ENCODE measurements around the gene ZFP36L1. TPM values are rescaled to one million over a fixed set of nuclear protein-coding genes. Genes with fewer than 3 reads are reported as not detected.
"Not testable (repeated sequence)": the region's sequence is repeated elsewhere in the genome, so short reads cannot be mapped to it uniquely, and the experiment has no call there.

The ZFP36L1 gene
- total RNA-seq, 2 donors from 2014 or later = 66.6 to 276 TPM

DNA sequence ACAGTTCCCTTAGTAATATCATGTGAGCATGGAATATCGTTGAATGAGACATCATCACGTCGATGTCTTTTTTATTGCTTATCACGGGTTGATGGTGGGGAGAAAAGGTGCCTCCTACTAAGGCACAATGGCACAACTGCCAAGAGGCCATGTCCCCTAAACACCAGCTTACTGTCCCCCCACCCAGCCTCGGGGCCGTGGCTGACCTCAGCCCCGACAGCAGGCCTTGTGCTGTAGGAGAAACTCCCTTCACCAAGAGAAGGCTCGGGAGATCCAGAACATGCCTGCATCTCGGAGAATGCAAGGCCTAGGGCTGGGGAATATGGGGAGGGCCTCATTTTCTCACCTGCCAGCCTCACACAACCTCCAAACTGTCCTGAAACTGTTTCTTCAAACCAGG lies 22.8 kb downstream of the ZFP36L1 start:
- no peak overlapping the region for H3K4me3 ChIP-seq
- TF ChIP-seq CTCF (IDR thresholded peaks at IDR 0.05) = no peak
- no peak overlapping the region for H3K27ac ChIP-seq
- no peaks in the 10 kb centered on the region for H3K27me3 ChIP-seq
- H3K4me1 ChIP-seq = peaks cover 0 to 28% of the 10 kb centered on the region in 2 donors
- H3K36me3 ChIP-seq = no peaks in the 10 kb centered on the region
- peaks cover 0 to 5% of the 10 kb centered on the region in 2 donors for H3K9me3 ChIP-seq
- DNase-seq (ENCODE audit: low spot score) = no peak

- H3K27me3 ChIP-seq = no peaks in the 10 kb centered on the region
- TF ChIP-seq CTCF (IDR thresholded peaks at IDR 0.05) = no peak
- no peak overlapping the region for H3K27ac ChIP-seq
- H3K36me3 ChIP-seq = no peaks in the 10 kb centered on the region
- peaks cover 0 to 33% of the 10 kb centered on the region in 2 donors for H3K4me1 ChIP-seq
- no peak for DNase-seq (ENCODE audit: low spot score)
- no peak overlapping the region for H3K4me3 ChIP-seq
- H3K9me3 ChIP-seq = no peaks in the 10 kb centered on the region
These were observed 24.6 kb downstream of the ZFP36L1 start for GRCh38 chr14:68768316-68768715.

GRCh38 chr14:68767248-68767645 lies 25.6 kb downstream of the ZFP36L1 start:
- no peaks in the 10 kb centered on the region for H3K36me3 ChIP-seq
- no peaks in the 10 kb centered on the region for H3K9me3 ChIP-seq
- H3K27me3 ChIP-seq = no peaks in the 10 kb centered on the region
- H3K4me1 ChIP-seq = peaks cover 0 to 35% of the 10 kb centered on the region in 2 donors
- no peak for DNase-seq (ENCODE audit: low spot score)
- no peak overlapping the region for H3K4me3 ChIP-seq
- no peak for TF ChIP-seq CTCF (IDR thresholded peaks at IDR 0.05)
- no peak overlapping the region for H3K27ac ChIP-seq

DNA sequence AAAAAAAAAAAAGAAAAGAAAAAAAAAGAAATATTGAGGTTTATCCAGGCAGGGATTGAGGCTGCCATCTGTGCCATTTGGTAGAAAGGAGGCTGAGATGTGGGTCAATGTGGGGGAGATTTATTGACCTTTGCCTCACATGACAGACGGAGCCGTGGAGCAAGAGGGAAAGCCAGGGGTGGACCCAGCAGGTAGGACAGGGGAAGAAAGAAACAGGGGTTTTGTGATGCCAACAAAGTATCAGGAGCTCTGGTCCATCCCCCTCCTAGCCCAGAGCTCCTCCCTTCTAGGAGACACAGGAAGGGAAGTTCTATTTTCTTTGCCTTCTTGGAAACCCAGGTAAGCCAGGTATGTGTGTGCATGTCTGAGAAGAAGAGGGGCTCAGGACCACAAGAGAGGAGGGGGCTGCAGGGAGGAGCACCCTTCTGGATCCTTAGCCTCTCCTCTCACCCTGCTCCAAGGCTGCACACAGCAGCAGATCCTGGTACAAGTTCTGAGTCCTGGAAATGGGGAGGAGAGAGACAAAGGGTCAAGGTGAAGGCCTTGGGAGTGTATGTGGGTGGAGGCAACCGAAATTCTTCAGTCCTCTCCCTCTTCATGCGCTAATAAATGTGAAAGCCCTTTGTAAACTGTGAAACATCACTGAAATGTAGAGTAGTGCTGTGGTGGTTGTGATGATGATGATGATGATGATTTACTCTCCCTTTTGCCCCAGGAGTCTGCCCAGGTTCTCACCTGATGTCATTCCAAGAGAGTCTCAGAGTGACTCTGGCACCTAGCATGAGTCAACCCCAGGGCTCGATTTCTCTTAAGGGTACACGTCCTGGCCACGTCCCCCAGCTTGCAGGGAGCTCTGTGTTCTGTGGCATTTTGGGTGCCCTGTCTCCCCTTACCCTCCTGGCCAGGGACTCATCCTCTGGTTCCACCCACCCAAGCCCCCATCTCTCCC lies 26.3 kb downstream of the ZFP36L1 start:
- H3K9me3 ChIP-seq = no peaks in the 10 kb centered on the region
- no peaks in the 10 kb centered on the region for H3K36me3 ChIP-seq
- no peaks in the 10 kb centered on the region for H3K27me3 ChIP-seq
- DNase-seq (ENCODE audit: low spot score) = no peak
- H3K4me3 ChIP-seq = no peak overlapping the region
- no peak for TF ChIP-seq CTCF (IDR thresholded peaks at IDR 0.05)
- peaks cover 0 to 32% of the 10 kb centered on the region in 2 donors for H3K4me1 ChIP-seq
- H3K27ac ChIP-seq = no peak overlapping the region

GRCh38 chr14:68763843-68764242 lies 29.0 kb downstream of the ZFP36L1 start:
- not testable (repeated sequence) for H3K27me3 ChIP-seq; H3K4me3 ChIP-seq; H3K36me3 ChIP-seq; DNase-seq (ENCODE audit: low spot score); H3K9me3 ChIP-seq
- Histone ChIP-seq H3K27ac (peak overlapping the region; percentile 49 to 63), H3K4me1 (peaks cover 0 to 33% of the 10 kb centered on the region in 2 donors)

- Histone ChIP-seq H3K9me3 (no peaks in the 10 kb centered on the region), H3K4me1 (peaks cover 0 to 39% of the 10 kb centered on the region in 2 donors), H3K36me3 (no peaks in the 10 kb centered on the region), H3K27ac (peak overlapping the region; percentile 49 to 63), H3K27me3 (no peaks in the 10 kb centered on the region), H3K4me3 (no peak overlapping the region)
- TF ChIP-seq CTCF (IDR thresholded peaks at IDR 0.05) = no peak
- peak; percentile 78 for DNase-seq (ENCODE audit: low spot score)
These were observed 29.7 kb downstream of the ZFP36L1 start for GRCh38 chr14:68762953-68763764.
